ENCODE results near the gene SPOCK1. TPM values are rescaled to one million over a fixed set of nuclear protein-coding genes. Genes with fewer than 3 reads are reported as not detected.

SPOCK1 gene
- total and polyA plus RNA-seq, 12 donors, result 13.7 to 70.3 (median 28.6) TPM

DNA sequence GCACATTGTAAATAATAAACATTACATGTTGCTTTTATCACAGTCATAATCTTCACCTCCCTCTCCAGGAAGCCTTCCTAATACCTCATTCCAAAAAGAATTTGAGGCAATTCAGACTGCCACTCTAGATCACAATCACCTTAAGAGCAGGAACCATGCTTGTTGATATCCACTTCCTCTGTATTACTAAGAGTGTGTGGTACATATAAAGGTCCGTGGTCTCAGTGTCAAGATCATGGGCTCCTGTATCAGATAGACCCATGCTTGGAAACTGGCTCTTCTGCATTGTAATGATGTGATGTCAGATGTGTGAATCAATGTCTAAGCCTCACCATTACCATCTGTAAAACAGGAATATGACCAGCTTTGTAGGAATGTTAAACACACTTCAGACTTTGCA is 114.1 kb downstream of the SPOCK1 start:
- Histone ChIP-seq H3K9me3 (peaks cover 0 to 27% (median 8%) of the 10 kb centered on the region in 11 donors), H3K4me3 (no peak overlapping the region), H3K27ac (no peak overlapping the region), H3K36me3 (no peaks in the 10 kb centered on the region), H3K4me1 (peaks cover 0 to 5% (median 0%) of the 10 kb centered on the region in 9 donors), H3K27me3 (no peaks in the 10 kb centered on the region)
- WGBS, 2 donors, result 81% methylated on average over 1 of the region's 1 CpG
- intact Hi-C loops (cut with DNase I), result no loop called here
- TF ChIP-seq CTCF (IDR thresholded peaks at IDR 0.05), result no peak
- no peak for ATAC-seq
- DNase-seq, result no peak

- no peaks in the 10 kb centered on the region for H3K36me3 ChIP-seq
- peak in 2 of 8 donors; percentile 37 to 57 for ATAC-seq
- intact Hi-C loops (cut with DNase I), result no loop called here
- H3K27ac ChIP-seq, result no peak overlapping the region
- H3K9me3 ChIP-seq, result peaks cover 0 to 27% (median 8%) of the 10 kb centered on the region in 11 donors
- WGBS, 2 donors, result 82 to 94% methylated on average over 1 of the region's 1 CpG
- no peaks in the 10 kb centered on the region for H3K27me3 ChIP-seq
- TF ChIP-seq CTCF (IDR thresholded peaks at IDR 0.05), result no peak
- H3K4me3 ChIP-seq, result no peak overlapping the region
- no peak for DNase-seq
- peaks cover 0 to 2% (median 0%) of the 10 kb centered on the region in 9 donors for H3K4me1 ChIP-seq
Measured at GRCh38 chr5:137383909-137384308, 115.2 kb downstream of the SPOCK1 start.

DNA sequence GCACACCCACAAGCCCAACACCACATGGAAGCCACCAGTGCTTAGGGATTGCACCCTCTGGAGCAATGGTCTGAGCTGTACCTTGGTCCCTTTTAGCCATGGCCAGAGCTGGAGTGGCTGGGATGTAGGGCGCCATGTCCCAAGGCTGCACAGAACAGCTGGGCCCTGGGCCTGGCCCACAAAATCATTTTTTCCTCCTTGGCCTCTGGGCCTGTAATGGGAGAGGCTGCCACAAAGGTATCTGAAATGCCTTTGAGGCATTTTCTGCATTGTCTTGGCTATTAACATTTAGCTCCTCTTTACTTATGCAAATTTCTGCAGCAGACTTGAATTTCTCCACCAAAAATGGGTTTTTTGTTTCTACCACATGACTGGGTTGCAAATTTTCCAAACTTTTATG is 117.6 kb downstream of the SPOCK1 start:
- intact Hi-C loops (cut with DNase I), result no loop called here
- no peak for TF ChIP-seq CTCF (IDR thresholded peaks at IDR 0.05)
- DNase-seq (no peak), ATAC-seq (no peak)
- peaks cover 0 to 2% (median 0%) of the 10 kb centered on the region in 9 donors for H3K4me1 ChIP-seq
- H3K36me3 ChIP-seq, result no peaks in the 10 kb centered on the region
- no peak overlapping the region for H3K4me3 ChIP-seq
- no peak overlapping the region for H3K27ac ChIP-seq
- H3K27me3 ChIP-seq, result no peaks in the 10 kb centered on the region
- H3K9me3 ChIP-seq, result peaks cover 0 to 27% (median 8%) of the 10 kb centered on the region in 11 donors
- WGBS, 2 donors, result 100% methylated on average over 1 of the region's 1 CpG

GRCh38 chr5:137379555-137380286 is 119.4 kb downstream of the SPOCK1 start:
- H3K4me3 ChIP-seq, result no peak overlapping the region
- intact Hi-C loops (cut with DNase I), result no loop called here
- no peak for DNase-seq
- H3K9me3 ChIP-seq, result peaks cover 0 to 15% (median 5%) of the 10 kb centered on the region in 11 donors
- H3K4me1 ChIP-seq, result peaks cover 0 to 10% (median 0%) of the 10 kb centered on the region in 9 donors
- ATAC-seq, result no peak
- no peak for TF ChIP-seq CTCF (IDR thresholded peaks at IDR 0.05)
- WGBS, 2 donors, result 86 to 88% methylated on average over 5 of the region's 5 CpGs
- H3K27ac ChIP-seq, result no peak overlapping the region
- no peaks in the 10 kb centered on the region for H3K27me3 ChIP-seq
- no peaks in the 10 kb centered on the region for H3K36me3 ChIP-seq
